ENCODE data around the gene NRROS. TPM values are rescaled to one million over a fixed set of nuclear protein-coding genes. Genes with fewer than 3 reads are reported as not detected.
A peak's percentile ranks its signal among the peaks of the same experiment; 100 is the strongest.

The NRROS gene
- total and polyA plus RNA-seq, 12 donors = 1.1 to 9.9 (median 7.0) TPM

- H3K9me3 ChIP-seq (replicated peaks in 1 of 3) = no peaks in the 10 kb centered on the region
- H3K27me3 ChIP-seq = no peaks in the 10 kb centered on the region
- H3K36me3 ChIP-seq (replicated peaks in 1 of 2) = no peaks in the 10 kb centered on the region
- no peak overlapping the region for H3K4me3 ChIP-seq
- peaks cover 0 to 11% of the 10 kb centered on the region in 2 donors for H3K4me1 ChIP-seq (replicated peaks in 1 of 2)
- 52 to 74% (median 67%) methylated on average over 9 to 10 of the region's 10 CpGs for WGBS, 4 donors
- DNase-seq = peak in 5 of 7 donors; percentile 42 to 70 (median 50)
- peak overlapping the region in 2 of 5 donors; percentile 41 to 78 for H3K27ac ChIP-seq
- intact Hi-C loops (cut with DNase I) = no loop called here
- no peak for TF ChIP-seq CTCF (IDR thresholded peaks at IDR 0.05)
- no peak for TF ChIP-seq POLR2A (IDR thresholded peaks at IDR 0.05)
Measured at GRCh38 chr3:196620161-196620604, 19.3 kb upstream of the NRROS start.

GRCh38 chr3:196620684-196621083 is 18.8 kb upstream of the NRROS start:
- Histone ChIP-seq H3K27me3 (no peaks in the 10 kb centered on the region), H3K4me3 (no peak overlapping the region), H3K27ac (peak overlapping the region in 1 of 5 donors; percentile 78), H3K36me3 (replicated peaks in 1 of 2) (no peaks in the 10 kb centered on the region), H3K9me3 (replicated peaks in 1 of 3) (no peaks in the 10 kb centered on the region), H3K4me1 (replicated peaks in 1 of 2) (peaks cover 0 to 11% of the 10 kb centered on the region in 2 donors)
- WGBS, 4 donors = 42 to 66% (median 48%) methylated on average over 2 of the region's 2 CpGs
- TF ChIP-seq POLR2A (IDR thresholded peaks at IDR 0.05) (no peak), CTCF (IDR thresholded peaks at IDR 0.05) (no peak)
- no peak for DNase-seq
- intact Hi-C loops (cut with DNase I) = no loop called here

- Histone ChIP-seq H3K9me3 (replicated peaks in 1 of 3) (no peaks in the 10 kb centered on the region), H3K27me3 (no peaks in the 10 kb centered on the region), H3K4me1 (replicated peaks in 1 of 2) (peaks cover 0 to 11% of the 10 kb centered on the region in 2 donors), H3K4me3 (no peak overlapping the region), H3K36me3 (replicated peaks in 1 of 2) (no peaks in the 10 kb centered on the region), H3K27ac (no peak overlapping the region)
- 77 to 80% (median 78%) methylated on average over 10 of the region's 10 CpGs for WGBS, 4 donors
- DNase-seq = no peak
- intact Hi-C loops (cut with DNase I) = no loop called here
- TF ChIP-seq CTCF (IDR thresholded peaks at IDR 0.05) = no peak
- TF ChIP-seq POLR2A (IDR thresholded peaks at IDR 0.05) = no peak
Measured at GRCh38 chr3:196621611-196622010, 17.9 kb upstream of the NRROS start.

- H3K27me3 ChIP-seq = no peaks in the 10 kb centered on the region
- H3K9me3 ChIP-seq (replicated peaks in 1 of 3) = no peaks in the 10 kb centered on the region
- intact Hi-C loops (cut with DNase I) = no loop called here
- no peaks in the 10 kb centered on the region for H3K36me3 ChIP-seq (replicated peaks in 1 of 2)
- 59 to 67% (median 61%) methylated on average over 12 of the region's 12 CpGs for WGBS, 4 donors
- no peak for TF ChIP-seq POLR2A (IDR thresholded peaks at IDR 0.05)
- no peak for TF ChIP-seq CTCF (IDR thresholded peaks at IDR 0.05)
- no peak overlapping the region for H3K4me3 ChIP-seq
- peak in 2 of 7 donors; percentile 32 to 42 for DNase-seq
- H3K27ac ChIP-seq = peak overlapping the region; percentile 4 to 83 (median 51)
- peaks cover 0 to 4% of the 10 kb centered on the region in 2 donors for H3K4me1 ChIP-seq (replicated peaks in 1 of 2)
Measured at GRCh38 chr3:196624067-196624790, 15.3 kb upstream of the NRROS start.

All from adrenal gland (tissue), 12 donors.